ENCODE results near the gene STARD3.
A peak's percentile ranks its signal among the peaks of the same experiment; 100 is the strongest.
"Not testable (repeated sequence)": the region's sequence is repeated elsewhere in the genome, so short reads cannot be mapped to it uniquely, and the experiment has no call there.

The STARD3 gene

GRCh38 chr17:39703913-39704312, 67.0 kb downstream of the STARD3 start:
- no peak for DNase-seq
- intact Hi-C loops (cut with DNase I): no loop called here

GRCh38 chr17:39704821-39705551, 68.0 kb downstream of the STARD3 start:
- peak in 1 of 10 donors; percentile 62 for DNase-seq
- intact Hi-C loops (cut with DNase I): no loop called here

GRCh38 chr17:39705786-39706348, 68.9 kb downstream of the STARD3 start:
- peak in 1 of 10 donors; percentile 59 for DNase-seq
- intact Hi-C loops (cut with DNase I): no loop called here

GRCh38 chr17:39706383-39706782, 69.4 kb downstream of the STARD3 start:
- intact Hi-C loops (cut with DNase I): no loop called here
- peak in 1 of 10 donors; percentile 42 for DNase-seq

- DNase-seq: peak in 1 of 10 donors; percentile 55
- intact Hi-C loops (cut with DNase I): no loop called here
These were observed 70.0 kb downstream of the STARD3 start for GRCh38 chr17:39706921-39707337.

GRCh38 chr17:39709319-39709997, 72.5 kb downstream of the STARD3 start:
- intact Hi-C loops (cut with DNase I): no loop called here
- DNase-seq: peak in 1 of 10 donors; percentile 19

- intact Hi-C loops (cut with DNase I): no loop called here
These were observed 73.3 kb downstream of the STARD3 start for GRCh38 chr17:39709998-39710964.

GRCh38 chr17:39711071-39711470, 74.1 kb downstream of the STARD3 start:
- intact Hi-C loops (cut with DNase I): not testable (repeated sequence)
- peak in 1 of 10 donors; percentile 26 for DNase-seq

More at GRCh38 chr17:39709998-39710964, 73.3 kb downstream of the STARD3 start:
- peak in 2 of 10 donors; percentile 47 to 52 for DNase-seq

- peak in 1 of 10 donors; percentile 43 for DNase-seq
- intact Hi-C loops (cut with DNase I): no loop called here
These were observed 74.9 kb downstream of the STARD3 start for GRCh38 chr17:39711851-39712250.

All from posterior cingulate gyrus (tissue), 11 donors.